ENCODE measurements around the gene TAS2R8.

GRCh38 chr12:10851243-10851858 is 44.3 kb upstream of the TAS2R8 start:
- no peak for TF ChIP-seq YY1 (IDR thresholded peaks at IDR 0.05; ENCODE audit: insufficient read depth, insufficient read length)
- TF ChIP-seq ZNF274 (IDR thresholded peaks at IDR 0.05; ENCODE audit: low read depth, low read length) = no peak
